Mononuclear cell (primary cell): Measurements from ENCODE around the gene CYTH1. TPM values are rescaled to one million over a fixed set of nuclear protein-coding genes. Genes with fewer than 3 reads are reported as not detected.
"Not testable (repeated sequence)": the region's sequence is repeated elsewhere in the genome, so short reads cannot be mapped to it uniquely, and the experiment has no call there.

ENCODE experiments used
- H3K27me3 ChIP-seq: 2 replicates; pipeline ENCODE4 v1.6.0; 2011; ENCODE audit warnings: low read length, control low read depth; ENCODE audit not compliant: insufficient read depth
- H3K4me1 ChIP-seq: 2 replicates; pipeline ENCODE4 v1.5.1; 2011; ENCODE audit warnings: mild to moderate bottlenecking, low read length, control low read depth; ENCODE audit not compliant: insufficient read depth
- H3K4me3 ChIP-seq: 2 replicates; pipeline ENCODE4 v1.5.1; 2011; ENCODE audit warnings: mild to moderate bottlenecking, low read length, moderate library complexity
- H3K9me3 ChIP-seq: 2 replicates; pipeline ENCODE4 v1.5.1; 2011; ENCODE audit warnings: low read depth, mild to moderate bottlenecking, control low read depth, low read length
- total RNA-seq: library from RNA; depleted of rRNA; stranded (reverse); fragments of >200 nt; gene quantifications from one replicate; pipeline ENCODE4 v1.2.3, GENCODE V29; 2012

Gene CYTH1
- total RNA-seq, 1 donor = 273 TPM

DNA sequence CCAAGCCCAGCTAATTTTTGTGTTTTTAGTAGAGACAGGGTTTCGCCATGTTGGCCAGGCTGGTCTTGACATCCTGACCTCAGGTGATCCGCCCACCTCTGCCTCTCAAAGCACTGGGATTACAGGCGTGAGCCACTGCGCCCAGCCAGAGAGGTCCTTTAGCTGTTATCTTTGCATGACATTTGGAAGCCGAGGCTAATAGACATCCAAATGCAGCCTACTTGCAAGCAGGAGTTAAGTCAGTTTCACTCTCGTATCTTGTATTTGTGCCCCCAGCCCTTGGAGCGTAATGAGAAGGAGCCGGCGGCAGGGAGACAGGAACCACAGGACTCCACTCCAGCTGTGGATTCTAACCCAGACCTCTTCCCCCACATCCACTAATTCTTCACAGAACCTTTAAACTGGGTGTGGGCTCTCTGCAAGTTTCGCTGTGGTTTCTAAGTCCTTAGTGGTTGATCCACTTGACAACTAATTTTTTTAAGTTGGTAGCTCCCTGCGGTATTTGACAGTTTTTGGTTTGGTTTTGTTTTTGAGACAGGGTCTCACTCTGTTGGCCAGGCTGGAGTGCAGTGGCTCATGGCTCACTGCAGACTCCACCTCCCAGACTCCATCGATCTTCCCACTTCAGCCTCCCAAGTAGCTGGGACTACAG lies 3.1 kb upstream of the CYTH1 start:
- Histone ChIP-seq H3K27me3 (no peaks in the 10 kb centered on the region), H3K4me3 (no peak overlapping the region), H3K4me1 (peaks cover 67% of the 10 kb centered on the region), H3K9me3 (no peaks in the 10 kb centered on the region)

DNA sequence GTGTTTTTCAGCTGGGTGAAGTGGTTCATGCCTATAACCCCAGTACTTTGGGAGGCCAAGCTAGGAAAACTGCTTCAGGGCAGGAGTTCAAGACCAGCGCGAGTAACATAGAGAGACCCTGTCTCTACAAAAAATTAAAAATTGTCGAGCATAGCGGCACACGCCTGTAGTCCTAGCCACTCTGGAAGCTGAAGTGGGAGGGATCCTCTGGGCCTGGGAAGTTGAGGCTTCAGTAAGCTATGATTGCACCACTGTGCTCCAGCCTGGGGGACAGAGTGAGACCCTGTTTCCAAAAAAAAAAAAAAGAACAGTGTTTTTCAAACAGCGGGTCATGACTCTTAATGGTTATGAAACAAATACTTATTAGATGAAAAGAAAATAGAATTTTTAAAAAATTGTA lies 2.3 kb upstream of the CYTH1 start:
- H3K27me3 ChIP-seq = no peaks in the 10 kb centered on the region
- H3K4me1 ChIP-seq = peaks cover 67% of the 10 kb centered on the region
- no peaks in the 10 kb centered on the region for H3K9me3 ChIP-seq
- no peak overlapping the region for H3K4me3 ChIP-seq

DNA sequence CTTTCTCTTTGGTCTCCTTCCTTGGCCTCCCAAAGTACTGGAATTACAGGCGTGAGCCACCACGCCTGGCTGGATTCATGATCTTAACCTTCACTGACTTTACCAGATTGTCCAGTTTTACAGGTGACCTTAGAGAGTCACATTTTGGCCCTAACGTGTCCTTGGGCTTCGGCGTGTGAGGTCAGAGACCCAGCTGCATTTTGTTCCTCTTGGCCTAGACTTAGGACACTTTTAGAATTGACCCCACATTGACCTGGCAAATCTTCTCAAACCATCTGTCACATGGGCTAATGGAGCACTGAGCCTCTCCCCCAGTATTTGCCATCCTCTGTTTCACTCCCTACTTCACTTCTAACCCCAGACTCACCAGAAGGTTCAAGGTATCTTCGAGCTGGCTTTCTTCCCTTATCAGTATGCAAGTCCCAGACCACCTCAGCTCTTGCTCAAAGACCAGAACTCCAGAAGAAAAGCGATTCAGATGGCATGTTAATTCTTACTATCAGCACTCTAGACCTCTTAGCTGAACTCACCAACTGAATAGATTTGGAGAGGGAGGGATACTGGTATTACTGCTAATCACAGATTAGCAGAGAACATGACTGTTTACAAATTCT lies 1.7 kb upstream of the CYTH1 start:
- Histone ChIP-seq H3K4me1 (peaks cover 67% of the 10 kb centered on the region), H3K4me3 (no peak overlapping the region)

DNA sequence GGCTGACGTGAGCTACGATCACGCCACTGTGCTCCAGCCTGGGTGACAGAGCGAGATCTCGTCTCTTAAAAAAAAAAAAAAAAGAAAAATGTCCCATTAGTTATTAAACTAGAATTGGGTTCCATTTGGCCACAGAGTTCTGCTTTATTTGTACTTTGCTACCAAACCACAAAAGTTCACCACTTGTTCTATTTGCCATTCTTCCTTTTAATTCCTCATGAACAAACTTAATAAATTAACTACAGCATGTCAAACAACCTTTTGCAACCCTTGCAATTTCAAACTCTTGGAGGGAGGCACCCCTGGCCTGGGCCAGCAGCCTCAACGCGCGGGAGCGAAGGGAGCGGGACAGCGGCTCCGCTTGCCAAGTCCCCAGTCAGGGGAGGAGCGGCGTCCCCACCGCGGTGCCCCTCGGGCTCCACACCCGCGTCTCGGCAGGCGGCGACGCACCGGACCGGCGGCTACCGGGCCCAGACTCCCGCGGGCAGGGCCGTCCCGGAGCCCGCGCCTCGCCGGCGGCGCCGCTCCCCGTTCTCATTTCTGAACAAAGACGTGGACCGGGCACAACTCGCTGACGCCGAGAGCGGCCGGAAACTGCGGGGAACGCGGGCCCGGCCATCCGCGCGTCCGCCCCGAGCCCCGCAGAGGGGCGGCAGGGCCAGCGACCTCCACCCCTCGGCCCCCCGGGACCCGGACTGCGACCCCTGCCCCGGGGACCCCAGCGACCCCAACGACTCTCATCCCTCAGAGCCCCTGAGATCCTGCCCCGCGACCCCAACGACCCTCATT lies 775 bp downstream of the CYTH1 start:
- H3K4me1 ChIP-seq = peaks cover 83% of the 10 kb centered on the region
- peak overlapping the region; percentile 96 for H3K4me3 ChIP-seq
- H3K27me3 ChIP-seq = no peaks in the 10 kb centered on the region
- H3K9me3 ChIP-seq = no peaks in the 10 kb centered on the region

More for the DNA sequence above, 1.7 kb upstream of the CYTH1 start:
- no peaks in the 10 kb centered on the region for H3K9me3 ChIP-seq
- no peaks in the 10 kb centered on the region for H3K27me3 ChIP-seq

DNA sequence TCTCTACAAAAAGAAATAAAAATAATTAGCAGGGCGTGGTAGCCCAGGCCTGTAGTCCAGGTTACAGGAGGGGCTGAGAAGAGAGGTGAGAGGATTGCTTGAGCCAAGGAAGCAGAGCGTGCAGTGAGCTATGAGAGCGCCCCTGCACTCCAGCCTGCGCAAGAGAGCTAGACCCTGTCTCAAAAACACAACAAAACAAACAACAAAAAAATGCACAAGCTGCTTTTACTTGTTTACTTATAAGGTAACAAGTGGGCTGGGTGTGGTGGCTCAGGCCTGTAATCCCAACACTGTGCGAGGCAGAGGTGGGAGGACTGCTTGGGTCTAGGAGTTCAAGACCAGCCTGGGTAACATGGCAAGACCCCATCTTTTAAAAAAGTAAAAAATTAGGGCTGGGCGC lies 1.7 kb downstream of the CYTH1 start:
- no peaks in the 10 kb centered on the region for H3K9me3 ChIP-seq
- peaks cover 81% of the 10 kb centered on the region for H3K4me1 ChIP-seq
- no peaks in the 10 kb centered on the region for H3K27me3 ChIP-seq
- H3K4me3 ChIP-seq = peak overlapping the region; percentile 96

DNA sequence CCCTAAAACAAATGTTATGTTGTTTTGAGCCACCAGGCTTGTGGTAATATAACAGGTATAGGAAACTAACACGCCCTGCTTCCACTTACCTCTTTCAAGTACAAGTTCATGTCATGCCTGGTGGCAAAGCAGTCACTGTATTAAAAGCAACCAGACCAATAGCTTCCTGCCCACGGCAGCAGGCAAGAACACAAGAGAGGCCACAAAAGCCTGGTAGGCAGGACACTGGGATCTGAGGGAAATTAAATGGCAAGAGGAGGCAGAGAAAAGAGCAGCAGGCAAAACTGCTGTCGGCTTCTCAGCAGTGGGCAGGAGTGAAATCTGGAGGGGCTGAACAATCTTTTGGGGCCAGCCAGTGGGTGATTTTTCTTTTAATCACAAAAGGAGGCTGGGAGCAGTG lies 2.2 kb downstream of the CYTH1 start:
- no peaks in the 10 kb centered on the region for H3K9me3 ChIP-seq
- no peaks in the 10 kb centered on the region for H3K27me3 ChIP-seq
- peaks cover 81% of the 10 kb centered on the region for H3K4me1 ChIP-seq
- H3K4me3 ChIP-seq = peak overlapping the region; percentile 96

DNA sequence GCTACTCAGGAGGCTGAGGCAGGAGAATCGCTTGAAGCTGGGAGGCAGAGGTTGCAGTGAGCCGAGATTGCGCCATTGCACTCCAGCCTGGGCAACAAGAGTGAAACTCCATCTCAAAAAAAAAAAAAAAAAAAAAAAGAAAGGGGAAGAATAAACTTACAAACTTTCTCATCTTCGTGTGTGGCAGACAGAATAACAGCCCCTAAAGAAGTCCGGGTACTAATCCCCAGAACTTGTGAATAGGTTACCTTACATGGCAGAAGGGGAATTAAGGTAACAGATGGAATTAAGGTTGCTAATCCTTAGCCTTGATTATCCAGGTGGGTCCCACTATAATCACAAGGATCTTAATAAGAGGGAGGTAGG lies 2.8 kb downstream of the CYTH1 start:
- H3K4me1 ChIP-seq = peaks cover 81% of the 10 kb centered on the region
- not testable (repeated sequence) for H3K9me3 ChIP-seq, H3K27me3 ChIP-seq
- H3K4me3 ChIP-seq = peak overlapping the region; percentile 96

DNA sequence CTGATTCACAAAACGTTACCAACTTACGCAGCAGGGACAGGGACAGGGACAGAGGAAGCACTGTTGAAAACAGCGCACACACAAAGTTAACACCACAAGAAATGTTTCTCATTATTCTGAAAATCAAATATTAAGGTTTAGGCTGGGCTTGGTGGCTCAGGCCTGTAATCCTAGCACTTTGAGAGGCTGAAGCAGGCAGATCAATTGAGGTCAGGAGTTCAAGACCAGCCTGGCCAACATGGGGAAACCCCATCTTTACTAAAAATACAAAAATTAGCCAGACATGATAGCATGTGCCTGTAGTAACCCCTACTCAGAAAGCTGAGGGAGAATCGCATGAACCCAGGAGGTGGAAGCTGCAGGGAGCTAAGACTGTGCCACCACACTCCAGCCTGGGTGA lies 4.2 kb downstream of the CYTH1 start:
- peaks cover 80% of the 10 kb centered on the region for H3K4me1 ChIP-seq
- H3K27me3 ChIP-seq = no peaks in the 10 kb centered on the region
- no peaks in the 10 kb centered on the region for H3K9me3 ChIP-seq
- no peak overlapping the region for H3K4me3 ChIP-seq

DNA sequence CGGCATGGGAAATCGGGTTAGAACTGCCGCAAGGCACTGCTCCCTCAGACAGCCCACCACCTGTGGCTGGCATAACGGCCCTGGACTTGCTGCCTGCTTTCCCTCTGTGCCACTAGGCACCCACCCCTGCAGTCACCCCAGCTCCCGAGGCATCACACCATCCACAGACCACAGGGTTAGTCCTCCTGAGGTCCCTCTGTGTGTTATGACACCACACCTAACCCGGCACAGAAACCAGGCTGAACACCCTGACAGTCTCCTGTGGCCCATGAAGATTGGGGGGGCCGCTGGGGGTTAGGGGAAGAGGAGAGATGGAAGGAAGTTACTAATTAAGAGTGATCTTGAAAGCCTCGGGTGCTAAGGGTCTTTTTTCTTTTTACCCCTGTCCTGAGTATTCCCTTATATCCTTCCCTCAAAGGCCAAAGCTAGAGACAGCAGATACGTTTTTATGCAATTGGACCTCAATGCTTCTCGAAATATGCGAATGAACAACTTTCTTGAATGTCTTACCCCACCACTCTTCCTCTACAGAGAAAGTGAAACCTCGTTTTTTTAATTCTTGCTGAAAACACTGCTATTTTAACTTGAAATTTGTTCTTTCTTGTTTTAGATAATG lies 7.0 kb downstream of the CYTH1 start:
- Histone ChIP-seq H3K9me3 (no peaks in the 10 kb centered on the region), H3K27me3 (no peaks in the 10 kb centered on the region), H3K4me3 (peak overlapping the region; percentile 25), H3K4me1 (peaks cover 96% of the 10 kb centered on the region)

DNA sequence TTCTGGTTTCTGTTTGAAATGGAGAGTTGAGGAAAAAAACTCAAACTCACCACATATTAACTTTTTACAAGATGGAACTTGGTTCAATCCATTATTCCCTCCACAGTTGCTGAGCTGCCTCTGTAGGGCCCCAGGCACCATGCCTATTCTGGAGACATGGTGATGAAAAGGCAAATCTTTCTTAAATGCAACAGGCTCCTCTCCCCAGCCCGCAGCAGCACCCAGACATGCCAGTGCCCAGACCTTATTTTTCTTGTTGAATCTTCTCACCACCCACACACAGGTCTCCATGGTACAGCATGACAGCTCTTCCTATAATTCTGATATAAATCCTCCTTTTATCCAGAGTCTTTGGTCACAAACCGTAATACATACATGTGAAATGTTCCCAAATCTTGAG lies 7.6 kb downstream of the CYTH1 start:
- H3K9me3 ChIP-seq = no peaks in the 10 kb centered on the region
- H3K4me3 ChIP-seq = peak overlapping the region; percentile 25
- H3K27me3 ChIP-seq = no peaks in the 10 kb centered on the region
- H3K4me1 ChIP-seq = peaks cover 96% of the 10 kb centered on the region

DNA sequence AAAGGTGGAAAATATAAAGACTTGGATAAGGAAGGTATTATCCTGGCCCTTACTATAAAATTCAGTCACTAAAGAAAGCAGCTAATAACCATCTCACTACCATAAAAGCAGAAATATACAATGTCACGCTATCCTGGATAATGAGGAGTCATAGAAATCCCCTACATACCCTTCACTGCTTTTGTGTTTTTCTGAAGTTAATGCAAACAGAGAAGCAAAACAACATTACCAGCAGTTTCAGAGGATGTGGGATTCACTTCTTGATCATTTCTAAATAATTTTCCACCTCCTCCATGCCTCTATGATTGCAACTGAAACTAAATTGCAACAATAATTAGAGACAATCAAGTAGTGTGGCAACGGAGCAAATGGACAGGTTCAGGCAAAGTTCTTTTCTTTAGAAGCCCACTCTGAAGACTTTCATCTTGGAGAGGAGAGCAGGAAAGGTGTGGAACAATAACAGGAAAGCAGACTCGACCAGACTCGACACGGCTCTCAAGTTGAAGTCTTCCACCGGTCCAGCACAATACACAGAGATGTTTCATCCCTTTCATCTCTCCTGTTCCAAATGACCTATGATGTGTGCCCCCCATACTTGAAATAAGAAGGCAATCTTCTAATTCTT lies 10.2 kb downstream of the CYTH1 start:
- Histone ChIP-seq H3K4me1 (peaks cover 96% of the 10 kb centered on the region), H3K27me3 (no peaks in the 10 kb centered on the region), H3K4me3 (no peak overlapping the region), H3K9me3 (no peaks in the 10 kb centered on the region)

DNA sequence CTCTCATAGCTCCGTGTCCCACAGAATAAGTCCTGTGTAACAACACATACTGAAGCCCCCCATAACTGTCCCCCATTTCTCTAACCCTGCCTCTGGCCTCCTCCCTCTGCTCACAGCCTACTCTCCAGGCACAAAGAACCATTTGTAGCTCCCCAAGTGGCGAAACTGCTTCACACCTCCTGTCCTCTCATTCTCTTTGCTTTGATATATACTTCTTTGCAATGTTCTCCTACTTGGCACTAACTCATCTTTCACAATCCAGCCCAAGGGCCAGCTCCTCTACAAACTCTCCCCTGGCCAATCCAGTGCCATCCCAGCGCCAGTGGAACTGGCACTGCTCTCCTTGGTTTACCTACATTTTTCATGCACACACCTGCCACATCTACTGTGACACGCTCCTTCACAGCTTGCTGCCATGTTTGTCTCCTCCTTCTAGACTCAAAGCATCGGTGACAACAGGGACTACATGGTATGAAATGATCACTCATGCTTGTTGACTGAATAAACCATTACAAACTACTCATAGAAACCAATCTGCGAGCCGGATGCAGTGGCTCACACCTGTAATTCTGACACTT lies 12.8 kb downstream of the CYTH1 start:
- no peaks in the 10 kb centered on the region for H3K9me3 ChIP-seq
- no peak overlapping the region for H3K4me3 ChIP-seq

DNA sequence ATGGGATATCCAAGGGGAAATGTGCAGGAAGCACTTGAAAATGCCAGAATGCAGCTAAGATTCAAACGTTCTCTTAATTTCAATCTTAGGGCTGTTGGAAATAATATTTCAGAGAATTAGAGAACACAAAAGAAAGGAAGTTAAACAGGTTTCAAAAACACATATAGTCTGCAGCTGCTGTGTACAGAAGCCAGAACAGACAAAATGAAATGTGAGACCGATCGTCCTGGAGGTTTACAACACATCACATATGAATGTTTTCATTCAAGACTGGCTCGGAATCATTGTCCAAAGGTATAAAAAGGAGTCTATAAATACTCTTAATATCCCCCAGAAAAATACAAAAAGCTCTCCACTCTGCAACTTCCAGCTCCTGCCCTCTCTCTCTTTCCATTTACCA lies 14.3 kb downstream of the CYTH1 start:
- Histone ChIP-seq H3K4me3 (no peak overlapping the region), H3K27me3 (no peaks in the 10 kb centered on the region)

More for the DNA sequence above, 12.8 kb downstream of the CYTH1 start:
- peaks cover 99% of the 10 kb centered on the region for H3K4me1 ChIP-seq
- H3K27me3 ChIP-seq = no peaks in the 10 kb centered on the region

DNA sequence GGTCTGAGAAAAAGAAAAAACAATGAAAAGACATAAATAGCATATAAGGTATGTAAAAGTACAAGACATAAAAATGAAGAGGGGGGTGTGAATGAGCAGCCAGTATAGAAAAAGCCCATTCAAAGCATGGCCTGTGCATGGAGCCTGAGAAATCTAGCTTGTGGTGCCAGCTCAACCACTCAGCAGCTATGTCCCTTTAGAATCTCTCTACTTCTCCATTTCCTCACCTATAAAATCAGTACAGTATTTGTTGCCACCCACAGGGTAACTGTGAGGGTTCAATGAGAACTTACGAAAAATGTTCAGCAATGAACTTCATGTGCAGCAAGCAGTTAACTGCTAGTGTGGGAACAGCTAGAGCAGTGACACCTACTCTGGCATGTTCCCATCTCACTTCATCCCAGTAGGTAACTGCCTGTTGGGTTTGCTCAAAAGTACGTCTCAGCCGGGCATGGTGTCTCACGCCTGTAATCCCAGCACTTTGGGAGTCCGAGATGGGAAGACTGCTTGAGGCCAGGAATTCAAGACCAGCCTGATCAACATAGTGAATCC lies 15.3 kb downstream of the CYTH1 start:
- H3K9me3 ChIP-seq = no peaks in the 10 kb centered on the region
- peaks cover 98% of the 10 kb centered on the region for H3K4me1 ChIP-seq
- H3K4me3 ChIP-seq = no peak overlapping the region
- no peaks in the 10 kb centered on the region for H3K27me3 ChIP-seq

More for the DNA sequence above, 14.3 kb downstream of the CYTH1 start:
- Histone ChIP-seq H3K4me1 (peaks cover 98% of the 10 kb centered on the region), H3K9me3 (no peaks in the 10 kb centered on the region)
